GM12874 (cell line): Measurements from ENCODE around the gene RNASE9.
A peak's percentile ranks its signal among the peaks of the same experiment; 100 is the strongest.

Experiments
- TF ChIP-seq, protein P1 (sequence below): IDR thresholded peaks from 2 replicates; pipeline ENCODE4 v1.5.1; 2011; ENCODE audit warnings: low read depth, mild to moderate bottlenecking, control low read depth, low read length, moderate library complexity; ENCODE audit not compliant: insufficient read depth

Gene RNASE9

DNA sequence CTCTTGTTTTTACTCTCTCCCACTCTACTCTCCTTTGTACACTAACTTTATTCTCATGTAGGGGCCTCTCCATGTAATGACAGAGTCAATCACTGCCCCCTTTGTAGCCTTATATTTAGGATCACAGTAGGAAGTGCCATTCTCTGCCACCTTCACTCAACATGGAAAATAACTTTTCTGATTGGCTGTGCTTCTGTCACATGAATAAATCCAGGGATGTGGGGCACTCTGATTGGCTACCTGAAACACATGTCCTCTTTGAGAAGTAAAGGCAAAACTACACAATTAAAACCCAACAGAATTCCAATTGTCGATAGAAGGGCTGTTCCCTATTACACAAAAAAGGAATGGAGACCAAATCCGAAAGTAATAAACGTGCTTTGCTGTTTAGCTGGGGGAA lies at the start of gene RNASE9:
Gene RNASE9, minus strand, starts transcription at position 87 of the 400 bp plus-strand sequence.
- TF ChIP-seq, protein P1, sequence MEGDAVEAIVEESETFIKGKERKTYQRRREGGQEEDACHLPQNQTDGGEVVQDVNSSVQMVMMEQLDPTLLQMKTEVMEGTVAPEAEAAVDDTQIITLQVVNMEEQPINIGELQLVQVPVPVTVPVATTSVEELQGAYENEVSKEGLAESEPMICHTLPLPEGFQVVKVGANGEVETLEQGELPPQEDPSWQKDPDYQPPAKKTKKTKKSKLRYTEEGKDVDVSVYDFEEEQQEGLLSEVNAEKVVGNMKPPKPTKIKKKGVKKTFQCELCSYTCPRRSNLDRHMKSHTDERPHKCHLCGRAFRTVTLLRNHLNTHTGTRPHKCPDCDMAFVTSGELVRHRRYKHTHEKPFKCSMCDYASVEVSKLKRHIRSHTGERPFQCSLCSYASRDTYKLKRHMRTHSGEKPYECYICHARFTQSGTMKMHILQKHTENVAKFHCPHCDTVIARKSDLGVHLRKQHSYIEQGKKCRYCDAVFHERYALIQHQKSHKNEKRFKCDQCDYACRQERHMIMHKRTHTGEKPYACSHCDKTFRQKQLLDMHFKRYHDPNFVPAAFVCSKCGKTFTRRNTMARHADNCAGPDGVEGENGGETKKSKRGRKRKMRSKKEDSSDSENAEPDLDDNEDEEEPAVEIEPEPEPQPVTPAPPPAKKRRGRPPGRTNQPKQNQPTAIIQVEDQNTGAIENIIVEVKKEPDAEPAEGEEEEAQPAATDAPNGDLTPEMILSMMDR = no peak

DNA sequence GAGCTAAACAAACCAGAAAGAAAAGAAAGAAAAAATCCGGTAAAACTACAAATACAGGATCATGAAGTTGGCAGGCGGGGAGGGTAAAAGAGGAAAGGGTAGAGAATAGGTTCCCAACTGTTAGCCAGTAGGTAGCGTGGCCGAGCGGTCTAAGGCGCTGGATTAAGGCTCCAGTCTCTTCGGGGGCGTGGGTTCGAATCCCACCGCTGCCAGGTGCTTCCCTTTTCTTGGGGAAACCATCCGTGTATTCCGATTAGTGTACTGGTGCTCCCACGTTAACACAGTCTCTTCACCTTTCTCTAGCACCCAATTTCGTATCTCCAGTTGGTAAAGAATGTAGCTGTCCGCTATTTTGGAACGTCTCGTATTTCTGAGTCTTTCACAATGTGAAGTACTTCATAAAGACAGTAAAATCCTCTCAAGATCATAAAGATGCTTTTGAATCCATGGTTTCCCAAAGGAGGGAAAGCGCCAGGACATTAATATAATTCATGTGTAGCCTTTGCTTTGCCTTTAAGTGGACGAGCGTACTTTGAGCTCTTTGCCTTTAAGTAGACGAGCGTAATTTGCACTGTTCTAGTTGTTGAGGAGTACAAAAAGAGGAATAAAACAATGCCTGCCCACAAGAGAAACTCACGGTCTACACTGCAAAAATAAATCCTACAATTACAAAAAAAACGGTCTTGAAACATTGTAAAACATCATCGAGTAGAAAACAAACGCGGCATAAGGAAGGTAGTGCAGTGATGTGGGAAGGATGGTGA lies 49.3 kb upstream of the RNASE9 start:
- TF ChIP-seq, protein P1 = no peak

DNA sequence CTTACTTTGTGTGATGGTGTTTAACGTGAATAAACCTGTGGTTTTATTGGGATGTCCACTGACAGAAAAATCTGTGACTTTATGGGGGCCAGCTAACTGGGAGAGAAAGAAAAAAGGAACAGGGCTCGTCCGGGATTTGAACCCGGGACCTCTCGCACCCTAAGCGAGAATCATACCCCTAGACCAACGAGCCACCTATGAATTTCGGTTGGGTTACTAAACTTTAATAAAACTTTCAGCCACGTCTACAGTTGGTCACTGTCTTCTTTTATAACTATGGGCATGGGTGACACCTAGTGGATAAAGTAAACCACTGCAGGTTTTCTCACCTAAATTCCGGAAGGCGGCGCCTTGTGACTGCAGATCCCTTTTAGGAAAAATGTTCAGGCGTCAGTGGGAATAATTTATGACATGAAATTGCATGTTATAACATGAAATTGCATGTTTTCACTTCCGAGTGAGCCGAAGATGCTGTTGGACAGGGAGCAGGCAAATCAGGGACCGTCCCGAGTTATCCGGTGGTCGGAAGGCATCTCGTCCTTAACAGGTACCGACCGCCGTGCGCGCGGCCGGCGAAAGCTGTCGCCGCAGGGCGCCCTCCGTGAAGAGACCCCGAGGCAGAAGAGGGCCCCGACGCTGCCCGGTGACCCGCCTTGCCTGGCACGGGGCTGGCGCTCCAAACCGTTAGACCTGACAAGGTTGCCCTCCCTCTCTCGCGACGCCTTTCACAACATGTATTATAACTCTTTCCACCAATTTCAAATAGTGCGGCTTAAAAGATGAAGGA lies 48.6 kb upstream of the RNASE9 start:
- TF ChIP-seq, protein P1 = peak; percentile 74

- TF ChIP-seq, protein P1 = no peak
Measured at GRCh38 chr14:20608383-20609110, 47.7 kb upstream of the RNASE9 start.

DNA sequence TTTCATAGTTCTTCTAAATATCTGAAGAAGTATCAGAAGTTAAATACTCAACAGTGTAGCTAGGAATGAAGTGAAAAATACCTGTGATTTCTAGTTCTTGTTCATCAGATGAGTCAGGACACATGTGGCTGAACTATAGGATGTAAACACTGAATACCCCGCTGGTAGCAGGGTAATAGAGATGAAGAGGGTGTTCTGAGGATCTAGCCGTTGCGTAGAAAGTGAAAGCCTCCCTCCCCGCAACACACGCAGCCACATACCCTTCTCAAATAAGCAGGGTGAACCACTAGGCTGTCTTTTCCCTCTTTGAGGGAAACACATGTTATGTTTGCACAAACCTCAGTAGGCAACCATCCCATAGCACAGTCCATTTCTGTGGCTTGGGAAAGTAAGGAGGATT lies 46.8 kb upstream of the RNASE9 start:
- TF ChIP-seq, protein P1 = no peak

DNA sequence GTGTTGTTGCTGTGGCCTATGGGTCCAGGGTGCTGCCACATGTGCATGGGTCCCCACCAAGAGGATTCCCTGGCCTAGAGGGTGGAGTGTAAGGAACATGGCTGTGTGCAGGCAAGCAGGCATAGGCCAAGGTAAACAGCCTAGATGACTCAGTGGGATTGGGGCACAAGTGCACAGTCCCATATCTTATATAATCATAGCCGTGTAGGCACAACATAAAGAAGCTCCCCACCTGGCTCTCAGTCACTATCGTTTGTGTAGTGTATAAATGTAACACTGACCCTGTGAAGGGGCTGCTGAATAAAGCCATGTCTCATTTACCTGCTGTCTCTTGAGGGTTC lies 46.0 kb upstream of the RNASE9 start:
- TF ChIP-seq, protein P1 = no peak

GRCh38 chr14:20606190-20606901 lies 45.5 kb upstream of the RNASE9 start:
- TF ChIP-seq, protein P1 = 0 out of 2 replicates have a peak, but pooled peaks have one; percentile 37
